ENCODE data around the gene UAP1L1. TPM values are rescaled to one million over a fixed set of nuclear protein-coding genes. Genes with fewer than 3 reads are reported as not detected.

UAP1L1 gene
- total and polyA plus RNA-seq, 9 of the 15 experiments (the other 6 are each of a cell fraction or from before 2014, with no cell fraction given), result 0.20 to 8.6 (median 3.7) TPM

- TF ChIP-seq CTCF (IDR thresholded peaks at IDR 0.05 in 2 of 3, conservative IDR thresholded peaks at IDR 0.05 in 1 of 3; ENCODE audit: insufficient read depth in 2 of 3, low read depth in 1 of 3, low read length in 3 of 3), result peak; percentile 89 to 92 (median 90)
- TF ChIP-seq MTF1 (CRISPR knock-in tag; IDR thresholded peaks at IDR 0.05; ENCODE audit: borderline replicate concordance), result no peak
- TF ChIP-seq ZNF23 (CRISPR knock-in tag; IDR thresholded peaks at IDR 0.05), result no peak
- TF ChIP-seq U2AF2 (optimal IDR thresholded peaks at IDR 0.05; ENCODE audit: low read depth, low read length), result no peak
- no peak for TF ChIP-seq SMAD4 (CRISPR knock-in tag; conservative IDR thresholded peaks at IDR 0.05)
- no peak for TF ChIP-seq TBL1XR1 (IDR thresholded peaks at IDR 0.05; ENCODE audit: low read length in 2 of 2)
- TF ChIP-seq E2F8 (IDR thresholded peaks at IDR 0.05; ENCODE audit: low read depth, partially characterized antibody), result peak; percentile 32
- TF ChIP-seq CEBPB (tag; IDR thresholded peaks at IDR 0.05), result no peak
- TF ChIP-seq SAFB2 (IDR thresholded peaks at IDR 0.05; ENCODE audit: borderline replicate concordance, low read depth, low read length, severe bottlenecking), result no peak
- TF ChIP-seq MBD2 (IDR thresholded peaks at IDR 0.05; ENCODE audit: borderline replicate concordance, low read depth), result 0 out of 2 replicates have a peak, but pooled peaks have one; percentile 25
- no peak for TF ChIP-seq ZFP30 (CRISPR knock-in tag; IDR thresholded peaks at IDR 0.05; ENCODE audit: borderline replicate concordance)
- TF ChIP-seq TAF15 (IDR thresholded peaks at IDR 0.05; ENCODE audit: low read depth, low read length), result no peak
- no peak for TF ChIP-seq SPI1 (IDR thresholded peaks at IDR 0.05; ENCODE audit: borderline replicate concordance, low read depth, low read length)
- no peak for TF ChIP-seq ZKSCAN3 (CRISPR knock-in tag; IDR thresholded peaks at IDR 0.05)
- TF ChIP-seq KLF6 (CRISPR knock-in tag; IDR thresholded peaks at IDR 0.05; ENCODE audit: borderline replicate concordance), result no peak
- no peak for TF ChIP-seq NONO (IDR thresholded peaks at IDR 0.05; ENCODE audit: low read depth in 2 of 2, low read length in 1 of 2)
- no peak for TF ChIP-seq ZNF175 (CRISPR knock-in tag; IDR thresholded peaks at IDR 0.05; ENCODE audit: low read depth)
- TF ChIP-seq TCF7L2 (IDR thresholded peaks at IDR 0.05; ENCODE audit: low read depth, low read length), result no peak
- TF ChIP-seq HMGXB4 (CRISPR knock-in tag; IDR thresholded peaks at IDR 0.05), result no peak
- TF ChIP-seq ZC3H11A (IDR thresholded peaks at IDR 0.05; ENCODE audit: low read depth, low read length), result no peak
- TF ChIP-seq DMBX1 (CRISPR knock-in tag; IDR thresholded peaks at IDR 0.05; ENCODE audit: borderline replicate concordance), result no peak
- no peak for TF ChIP-seq JUNB (CRISPR knock-in tag; conservative IDR thresholded peaks at IDR 0.05)
Observed at GRCh38 chr9:137029058-137029936, 48.0 kb upstream of the UAP1L1 start (continued).

Measured in K562 (cell line).